Measurements from ENCODE around the gene TFAP2D.

DNA sequence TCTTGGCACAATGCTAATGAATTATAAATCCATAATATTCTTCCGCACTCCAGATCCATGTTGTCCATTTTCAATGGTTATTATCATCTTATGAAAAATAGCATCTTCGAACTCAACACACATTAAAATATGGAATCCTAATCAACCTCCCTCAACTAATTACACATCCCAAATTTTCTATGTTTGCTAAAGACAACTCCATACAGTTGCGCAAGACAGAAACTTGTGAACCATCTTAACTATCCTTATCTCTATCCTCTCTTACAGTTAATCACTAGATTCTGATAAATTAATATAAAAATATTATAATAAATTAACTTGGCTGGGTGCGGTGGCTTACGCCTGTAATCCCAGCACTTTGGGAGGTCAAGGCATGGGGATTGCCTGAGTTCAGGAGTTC, 67.1 kb downstream of the TFAP2D start:
- TF ChIP-seq, protein P1, sequence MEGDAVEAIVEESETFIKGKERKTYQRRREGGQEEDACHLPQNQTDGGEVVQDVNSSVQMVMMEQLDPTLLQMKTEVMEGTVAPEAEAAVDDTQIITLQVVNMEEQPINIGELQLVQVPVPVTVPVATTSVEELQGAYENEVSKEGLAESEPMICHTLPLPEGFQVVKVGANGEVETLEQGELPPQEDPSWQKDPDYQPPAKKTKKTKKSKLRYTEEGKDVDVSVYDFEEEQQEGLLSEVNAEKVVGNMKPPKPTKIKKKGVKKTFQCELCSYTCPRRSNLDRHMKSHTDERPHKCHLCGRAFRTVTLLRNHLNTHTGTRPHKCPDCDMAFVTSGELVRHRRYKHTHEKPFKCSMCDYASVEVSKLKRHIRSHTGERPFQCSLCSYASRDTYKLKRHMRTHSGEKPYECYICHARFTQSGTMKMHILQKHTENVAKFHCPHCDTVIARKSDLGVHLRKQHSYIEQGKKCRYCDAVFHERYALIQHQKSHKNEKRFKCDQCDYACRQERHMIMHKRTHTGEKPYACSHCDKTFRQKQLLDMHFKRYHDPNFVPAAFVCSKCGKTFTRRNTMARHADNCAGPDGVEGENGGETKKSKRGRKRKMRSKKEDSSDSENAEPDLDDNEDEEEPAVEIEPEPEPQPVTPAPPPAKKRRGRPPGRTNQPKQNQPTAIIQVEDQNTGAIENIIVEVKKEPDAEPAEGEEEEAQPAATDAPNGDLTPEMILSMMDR (IDR thresholded peaks at IDR 0.05) = no peak
- no peak for TF ChIP-seq POLR2A (IDR thresholded peaks at IDR 0.05)

Data from prostate gland (tissue), 2 donors.